Measurements from ENCODE around the gene BMP2K.

DNA sequence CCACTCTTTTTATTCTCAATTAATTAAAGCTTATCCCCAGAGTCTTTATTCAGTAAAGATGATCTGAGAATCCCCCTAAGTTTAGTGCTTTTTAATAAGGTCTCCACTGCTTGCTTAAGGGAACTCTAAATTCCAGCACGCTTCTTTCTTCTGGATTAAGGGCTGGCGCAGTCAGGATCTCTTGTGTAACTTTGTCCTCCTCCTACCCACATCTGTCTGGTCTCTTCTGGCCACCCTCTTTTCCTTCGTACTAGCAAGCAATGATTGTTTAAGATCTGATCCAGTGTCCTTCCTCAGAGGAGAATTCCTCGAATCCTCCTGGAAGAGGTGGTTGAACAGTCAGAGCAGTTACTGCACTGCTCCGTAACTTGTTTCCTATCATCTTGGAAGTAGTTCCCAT lies 177.1 kb downstream of the BMP2K start:
- TF ChIP-seq, protein P1, sequence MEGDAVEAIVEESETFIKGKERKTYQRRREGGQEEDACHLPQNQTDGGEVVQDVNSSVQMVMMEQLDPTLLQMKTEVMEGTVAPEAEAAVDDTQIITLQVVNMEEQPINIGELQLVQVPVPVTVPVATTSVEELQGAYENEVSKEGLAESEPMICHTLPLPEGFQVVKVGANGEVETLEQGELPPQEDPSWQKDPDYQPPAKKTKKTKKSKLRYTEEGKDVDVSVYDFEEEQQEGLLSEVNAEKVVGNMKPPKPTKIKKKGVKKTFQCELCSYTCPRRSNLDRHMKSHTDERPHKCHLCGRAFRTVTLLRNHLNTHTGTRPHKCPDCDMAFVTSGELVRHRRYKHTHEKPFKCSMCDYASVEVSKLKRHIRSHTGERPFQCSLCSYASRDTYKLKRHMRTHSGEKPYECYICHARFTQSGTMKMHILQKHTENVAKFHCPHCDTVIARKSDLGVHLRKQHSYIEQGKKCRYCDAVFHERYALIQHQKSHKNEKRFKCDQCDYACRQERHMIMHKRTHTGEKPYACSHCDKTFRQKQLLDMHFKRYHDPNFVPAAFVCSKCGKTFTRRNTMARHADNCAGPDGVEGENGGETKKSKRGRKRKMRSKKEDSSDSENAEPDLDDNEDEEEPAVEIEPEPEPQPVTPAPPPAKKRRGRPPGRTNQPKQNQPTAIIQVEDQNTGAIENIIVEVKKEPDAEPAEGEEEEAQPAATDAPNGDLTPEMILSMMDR (conservative IDR thresholded peaks at IDR 0.05; ENCODE audit: low read length): no peak
- TF ChIP-seq EZH2phosphoT487 (IDR thresholded peaks at IDR 0.05; ENCODE audit: borderline replicate concordance): no peak

Measured in Loucy (cell line).